ENCODE data around the gene TRMT10A. TPM values are rescaled to one million over a fixed set of nuclear protein-coding genes. Genes with fewer than 3 reads are reported as not detected.

Gene TRMT10A
- total RNA-seq (1 to 10 TPM; 3.4 to 5.3 (median 4.0) TPM), total RNA-seq (3.0 to 15.5 (median 7.1) reads per million in 29 experiments)
- 5.0 TPM for total RNA-seq (2013)

GRCh38 chr4:99563310-99564186, at the start of gene TRMT10A:
TSS of gene TRMT10A (minus strand) at chr4:99564039. CDS start at chr4:99559338, 4,701 bp downstream.
- Histone ChIP-seq H3K9me3 (no peaks in the 10 kb centered on the region), H3K36me3 (ENCODE audit: control insufficient read depth in 2 of 2, extremely low read depth in 1 of 2, insufficient read depth in 1 of 2, low read length in 1 of 2) (no peaks in the 10 kb centered on the region), H3K4me3 (ENCODE audit: control insufficient read depth in 1 of 2, extremely low read depth in 1 of 2, low read length in 1 of 2) (peak within 1 kb of the TSS; percentile 80 to 91), H3K4me1 (ENCODE audit: control insufficient read depth in 1 of 2, extremely low read depth in 1 of 2, insufficient read depth in 2 of 2, low read length in 2 of 2) (peaks cover 2 to 12% of the 10 kb centered on the region in 2 experiments), H3K27me3 (replicated peaks in 1 of 2; ENCODE audit: control insufficient read depth in 2 of 2, extremely low read depth in 1 of 2, insufficient read depth in 2 of 2, low read length in 1 of 2) (peaks cover 4 to 5% of the 10 kb centered on the region in 2 experiments), H3K27ac (ENCODE audit: low read length) (peak within 1 kb of the TSS; percentile 99)
- peaks cover 17 to 26% (median 20%) of the 10 kb centered on the region in 3 donors for H3K4me1 Mint-ChIP-seq
- no peaks in the 10 kb centered on the region for H3K36me3 Mint-ChIP-seq
- peak; percentile 86 to 99 (median 97) for DNase-seq
- no peaks in the 10 kb centered on the region for H3K9me3 Mint-ChIP-seq
- peak within 1 kb of the TSS; percentile 86 to 99 (median 98) for H3K4me3 Mint-ChIP-seq
- peak within 1 kb of the TSS; percentile 99 to 100 for H3K27ac Mint-ChIP-seq
- ChIA-PET POLR2A (interaction anchor here (0.6 to 1.3 kb wide), 11 partner anchors 9 to 623 kb away, joined by 3 to 14 read pairs (median 3); partner anchors contain the start of genes DAPP1 (in 1 of the 2), DNAJB14 (in 1 of the 2) and METAP1 (in 1 of the 2)), CTCF (interaction anchor here (0.6 to 3.0 kb wide), 23 partner anchors 29 to 1421 kb away, joined by 3 to 27 read pairs (median 4); partner anchors contain the start of genes DNAJB14 (in 2 of the 2), DAPP1 (in 1 of the 2), LAMTOR3 (in 1 of the 2) and METAP1 (in 1 of the 2))
- peaks cover 24 to 25% of the 10 kb centered on the region in 2 donors for H3K27me3 Mint-ChIP-seq
- ATAC-seq (replicated peaks in 1 of 4) = peak; percentile 88 to 93 (median 92)
- 0% methylated on average over 21 of the region's 48 CpGs for WGBS (ENCODE audit: insufficient coverage)

- ChIA-PET POLR2A (interaction anchor here (0.6 kb wide), 2 partner anchors 25 to 212 kb away, joined by 3 read pairs; no protein-coding TSS in a partner anchor), CTCF (no interaction called here)
- H3K27ac ChIP-seq (ENCODE audit: low read length) = no peak overlapping the region
- Mint-ChIP-seq H3K27ac (no peak overlapping the region), H3K4me1 (no peaks in the 10 kb centered on the region), H3K27me3 (peaks cover 15 to 33% of the 10 kb centered on the region in 2 donors), H3K36me3 (no peaks in the 10 kb centered on the region), H3K9me3 (no peaks in the 10 kb centered on the region), H3K4me3 (no peak overlapping the region)
- ATAC-seq (replicated peaks in 1 of 4) (no peak), DNase-seq (no peak)
- H3K27me3 ChIP-seq (replicated peaks in 1 of 2; ENCODE audit: control insufficient read depth in 2 of 2, extremely low read depth in 1 of 2, insufficient read depth in 2 of 2, low read length in 1 of 2) = peaks cover 2 to 4% of the 10 kb centered on the region in 2 experiments
- no peak overlapping the region for H3K4me3 ChIP-seq (ENCODE audit: control insufficient read depth in 1 of 2, extremely low read depth in 1 of 2, low read length in 1 of 2)
- no peaks in the 10 kb centered on the region for H3K4me1 ChIP-seq (ENCODE audit: control insufficient read depth in 1 of 2, extremely low read depth in 1 of 2, insufficient read depth in 2 of 2, low read length in 2 of 2)
- WGBS (ENCODE audit: insufficient coverage) = 69% methylated on average over 3 of the region's 5 CpGs
- no peaks in the 10 kb centered on the region for H3K9me3 ChIP-seq
- no peaks in the 10 kb centered on the region for H3K36me3 ChIP-seq (ENCODE audit: control insufficient read depth in 2 of 2, extremely low read depth in 1 of 2, insufficient read depth in 1 of 2, low read length in 1 of 2)
Observed at GRCh38 chr4:99612704-99613103, 48.9 kb upstream of the TRMT10A start.

DNA sequence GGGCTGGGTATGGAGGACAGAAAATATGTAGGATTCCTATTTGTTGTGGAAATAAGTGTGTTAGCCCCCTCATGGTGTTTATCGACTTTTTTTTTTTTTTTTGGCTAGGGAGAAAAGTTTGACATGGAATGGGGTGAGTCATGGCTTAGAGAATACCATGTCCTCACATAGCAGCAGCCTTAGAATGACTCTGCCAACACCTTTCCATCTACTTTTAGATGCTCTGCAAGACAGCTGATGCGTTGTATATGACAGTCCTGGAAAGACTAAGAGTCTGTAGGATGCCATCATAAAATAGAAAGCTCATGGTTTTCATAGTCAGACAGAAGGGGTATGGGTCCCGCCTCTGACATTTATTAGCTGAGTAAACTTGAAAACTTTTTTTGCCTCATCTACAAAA, 48.4 kb upstream of the TRMT10A start:
- no peaks in the 10 kb centered on the region for H3K4me1 Mint-ChIP-seq
- peaks cover 17 to 32% of the 10 kb centered on the region in 2 donors for H3K27me3 Mint-ChIP-seq
- no peaks in the 10 kb centered on the region for H3K9me3 Mint-ChIP-seq
- H3K27ac ChIP-seq (ENCODE audit: low read length) = no peak overlapping the region
- ATAC-seq (replicated peaks in 1 of 4) = no peak
- H3K36me3 ChIP-seq (ENCODE audit: control insufficient read depth in 2 of 2, extremely low read depth in 1 of 2, insufficient read depth in 1 of 2, low read length in 1 of 2) = no peaks in the 10 kb centered on the region
- ChIA-PET POLR2A (interaction anchor here in 1 of 2 donors (0.6 kb wide), 1 partner anchor 212 kb away, joined by 3 read pairs; no protein-coding TSS in a partner anchor), CTCF (no interaction called here)
- H3K4me3 ChIP-seq (ENCODE audit: control insufficient read depth in 1 of 2, extremely low read depth in 1 of 2, low read length in 1 of 2) = no peak overlapping the region
- H3K27me3 ChIP-seq (replicated peaks in 1 of 2; ENCODE audit: control insufficient read depth in 2 of 2, extremely low read depth in 1 of 2, insufficient read depth in 2 of 2, low read length in 1 of 2) = peaks cover 2 to 4% of the 10 kb centered on the region in 2 experiments
- no peak for DNase-seq
- H3K4me3 Mint-ChIP-seq = no peak overlapping the region
- H3K36me3 Mint-ChIP-seq = no peaks in the 10 kb centered on the region
- H3K9me3 ChIP-seq = no peaks in the 10 kb centered on the region
- no peaks in the 10 kb centered on the region for H3K4me1 ChIP-seq (ENCODE audit: control insufficient read depth in 1 of 2, extremely low read depth in 1 of 2, insufficient read depth in 2 of 2, low read length in 2 of 2)
- H3K27ac Mint-ChIP-seq = no peak overlapping the region
- 80% methylated on average over 1 of the region's 3 CpGs for WGBS (ENCODE audit: insufficient coverage)

DNA sequence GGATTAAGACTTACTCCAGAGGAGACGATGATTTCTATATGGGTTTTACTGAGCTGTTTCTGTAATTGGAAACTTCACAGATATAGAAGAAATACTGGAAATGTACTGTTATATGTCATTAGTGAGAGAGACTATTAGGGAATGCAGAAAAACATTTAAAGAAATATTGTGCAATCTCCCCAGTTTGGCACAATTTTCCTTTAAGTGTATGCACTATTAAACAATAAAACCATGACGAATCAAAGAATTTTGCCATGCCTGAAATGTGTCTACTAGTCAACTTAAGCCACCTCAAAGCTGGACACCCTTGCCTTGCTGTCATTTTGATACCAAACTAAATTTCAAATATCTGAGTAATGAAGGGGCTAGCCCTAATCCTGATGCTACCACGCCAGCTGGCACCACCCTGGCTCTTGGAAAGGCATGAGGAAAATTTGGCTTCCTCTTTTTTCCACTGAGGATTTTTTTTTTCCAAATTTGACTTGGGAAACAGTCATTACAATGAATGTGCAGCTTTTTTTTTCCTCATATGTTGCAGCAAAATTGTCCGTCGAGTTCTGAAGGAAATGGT, 46.9 kb upstream of the TRMT10A start:
- no peak for DNase-seq
- CTCF ChIA-PET = interaction anchor here in 1 of 2 donors (0.5 kb wide), 1 partner anchor 34 kb away, joined by 6 read pairs; no protein-coding TSS in a partner anchor

DNA sequence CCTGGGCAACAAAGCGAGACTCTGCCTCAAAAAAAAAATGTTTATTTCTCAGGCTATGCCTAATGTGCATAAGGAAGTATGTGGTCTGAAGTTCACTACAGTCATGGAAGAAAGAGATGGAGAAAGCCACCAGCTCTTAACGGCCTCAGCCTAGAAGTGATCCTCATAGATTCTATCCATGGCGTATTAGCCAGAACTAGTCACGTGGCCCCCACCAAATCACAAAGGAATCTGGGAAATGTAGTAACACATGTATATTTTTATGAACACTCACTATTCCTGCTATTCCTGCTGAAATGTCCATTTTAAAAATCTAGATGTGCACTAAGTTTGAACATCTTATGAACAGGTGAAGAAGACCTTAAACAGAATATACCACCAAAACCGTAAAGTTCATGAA, 44.6 kb upstream of the TRMT10A start:
- peaks cover 0 to 2% of the 10 kb centered on the region in 2 experiments for H3K27me3 ChIP-seq (replicated peaks in 1 of 2; ENCODE audit: control insufficient read depth in 2 of 2, extremely low read depth in 1 of 2, insufficient read depth in 2 of 2, low read length in 1 of 2)
- no peaks in the 10 kb centered on the region for H3K9me3 Mint-ChIP-seq
- ATAC-seq (replicated peaks in 1 of 4) = no peak
- H3K4me3 ChIP-seq (ENCODE audit: control insufficient read depth in 1 of 2, extremely low read depth in 1 of 2, low read length in 1 of 2) = no peak overlapping the region
- WGBS (ENCODE audit: insufficient coverage) = 100% methylated on average over 2 of the region's 5 CpGs
- CTCF ChIA-PET = no interaction called here
- no peaks in the 10 kb centered on the region for H3K36me3 ChIP-seq (ENCODE audit: control insufficient read depth in 2 of 2, extremely low read depth in 1 of 2, insufficient read depth in 1 of 2, low read length in 1 of 2)
- H3K27me3 Mint-ChIP-seq = peaks cover 19 to 42% of the 10 kb centered on the region in 2 donors
- H3K4me1 Mint-ChIP-seq = no peaks in the 10 kb centered on the region
- no peak overlapping the region for H3K27ac ChIP-seq (ENCODE audit: low read length)
- no peaks in the 10 kb centered on the region for H3K9me3 ChIP-seq
- no peak overlapping the region for H3K27ac Mint-ChIP-seq
- H3K36me3 Mint-ChIP-seq = no peaks in the 10 kb centered on the region
- POLR2A ChIA-PET = no interaction called here
- H3K4me3 Mint-ChIP-seq = no peak overlapping the region
- no peak for DNase-seq
- H3K4me1 ChIP-seq (ENCODE audit: control insufficient read depth in 1 of 2, extremely low read depth in 1 of 2, insufficient read depth in 2 of 2, low read length in 2 of 2) = no peaks in the 10 kb centered on the region

More for the DNA sequence above, 46.9 kb upstream of the TRMT10A start:
- Mint-ChIP-seq H3K27me3 (peaks cover 17 to 28% of the 10 kb centered on the region in 2 donors), H3K4me3 (no peak overlapping the region), H3K9me3 (no peaks in the 10 kb centered on the region), H3K4me1 (no peaks in the 10 kb centered on the region), H3K36me3 (no peaks in the 10 kb centered on the region), H3K27ac (no peak overlapping the region)
- Histone ChIP-seq H3K4me1 (ENCODE audit: control insufficient read depth in 1 of 2, extremely low read depth in 1 of 2, insufficient read depth in 2 of 2, low read length in 2 of 2) (no peaks in the 10 kb centered on the region), H3K27ac (ENCODE audit: low read length) (no peak overlapping the region), H3K27me3 (replicated peaks in 1 of 2; ENCODE audit: control insufficient read depth in 2 of 2, extremely low read depth in 1 of 2, insufficient read depth in 2 of 2, low read length in 1 of 2) (peaks cover 0 to 2% of the 10 kb centered on the region in 2 experiments), H3K4me3 (ENCODE audit: control insufficient read depth in 1 of 2, extremely low read depth in 1 of 2, low read length in 1 of 2) (no peak overlapping the region), H3K36me3 (ENCODE audit: control insufficient read depth in 2 of 2, extremely low read depth in 1 of 2, insufficient read depth in 1 of 2, low read length in 1 of 2) (no peaks in the 10 kb centered on the region), H3K9me3 (no peaks in the 10 kb centered on the region)
- no peak for ATAC-seq (replicated peaks in 1 of 4)
- POLR2A ChIA-PET = no interaction called here
- 92% methylated on average over 3 of the region's 5 CpGs for WGBS (ENCODE audit: insufficient coverage)

DNA sequence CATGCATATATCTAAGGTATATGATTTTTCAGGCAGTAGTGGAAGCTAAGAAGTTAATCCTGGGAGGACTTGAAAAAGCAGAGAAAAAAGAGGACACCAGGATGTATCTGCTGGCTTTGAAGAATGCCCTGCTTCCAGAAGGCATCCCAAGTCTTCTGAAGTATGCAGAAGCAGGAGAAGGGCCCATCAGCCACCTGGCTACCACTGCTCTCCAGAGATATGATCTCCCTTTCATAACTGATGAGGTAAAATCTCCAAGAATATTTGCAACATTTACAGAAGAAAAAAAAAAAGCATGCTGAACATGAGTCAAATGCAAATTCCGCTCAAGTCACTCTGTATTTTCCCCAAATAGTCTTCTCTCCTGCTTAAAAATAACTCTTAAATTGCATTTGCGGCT, 42.9 kb upstream of the TRMT10A start:
- Histone ChIP-seq H3K4me3 (ENCODE audit: control insufficient read depth in 1 of 2, extremely low read depth in 1 of 2, low read length in 1 of 2) (no peak overlapping the region), H3K4me1 (ENCODE audit: control insufficient read depth in 1 of 2, extremely low read depth in 1 of 2, insufficient read depth in 2 of 2, low read length in 2 of 2) (no peaks in the 10 kb centered on the region), H3K27me3 (replicated peaks in 1 of 2; ENCODE audit: control insufficient read depth in 2 of 2, extremely low read depth in 1 of 2, insufficient read depth in 2 of 2, low read length in 1 of 2) (no peaks in the 10 kb centered on the region), H3K9me3 (no peaks in the 10 kb centered on the region), H3K36me3 (ENCODE audit: control insufficient read depth in 2 of 2, extremely low read depth in 1 of 2, insufficient read depth in 1 of 2, low read length in 1 of 2) (no peaks in the 10 kb centered on the region), H3K27ac (ENCODE audit: low read length) (no peak overlapping the region)
- H3K27me3 Mint-ChIP-seq = peaks cover 21 to 43% of the 10 kb centered on the region in 2 donors
- H3K4me1 Mint-ChIP-seq = no peaks in the 10 kb centered on the region
- no peak overlapping the region for H3K27ac Mint-ChIP-seq
- H3K4me3 Mint-ChIP-seq = no peak overlapping the region
- ChIA-PET POLR2A (no interaction called here), CTCF (no interaction called here)
- no peaks in the 10 kb centered on the region for H3K36me3 Mint-ChIP-seq
- WGBS (ENCODE audit: insufficient coverage) = no CpG with 5 or more reads among the region's 2 CpGs
- ATAC-seq (replicated peaks in 1 of 4) (no peak), DNase-seq (no peak)
- H3K9me3 Mint-ChIP-seq = no peaks in the 10 kb centered on the region

All from T-cell (primary cell).